ENCODE measurements around the gene SMIM9. TPM values are rescaled to one million over a fixed set of nuclear protein-coding genes. Genes with fewer than 3 reads are reported as not detected.

The SMIM9 gene
- total and polyA plus RNA-seq, 9 of the 15 experiments (the other 6 are each of a cell fraction or from before 2014, with no cell fraction given), result 0.08 TPM; not detected in 8

DNA sequence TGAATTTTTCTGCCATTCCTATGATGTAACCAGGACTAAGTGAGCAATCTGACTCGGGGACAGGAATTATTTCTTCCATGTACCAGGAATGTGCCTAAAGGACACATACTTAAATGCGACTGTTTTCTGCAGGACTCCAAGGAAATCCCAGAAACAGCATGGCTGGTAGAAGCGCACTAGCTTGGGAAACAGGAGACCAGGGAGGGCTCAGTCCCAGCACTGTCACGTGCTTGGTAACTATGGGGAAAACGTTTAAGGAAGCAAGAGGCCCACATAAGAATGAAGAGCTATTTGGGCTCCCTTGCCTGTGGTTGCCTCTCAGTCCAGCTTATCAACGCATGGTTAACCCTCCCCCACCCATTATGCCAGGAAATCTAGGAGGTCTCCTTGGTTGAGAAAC is 48.7 kb downstream of the SMIM9 start (continued):
- no peak for TF ChIP-seq SMARCC2 (IDR thresholded peaks at IDR 0.05; ENCODE audit: low read depth)
- TF ChIP-seq, protein P1, sequence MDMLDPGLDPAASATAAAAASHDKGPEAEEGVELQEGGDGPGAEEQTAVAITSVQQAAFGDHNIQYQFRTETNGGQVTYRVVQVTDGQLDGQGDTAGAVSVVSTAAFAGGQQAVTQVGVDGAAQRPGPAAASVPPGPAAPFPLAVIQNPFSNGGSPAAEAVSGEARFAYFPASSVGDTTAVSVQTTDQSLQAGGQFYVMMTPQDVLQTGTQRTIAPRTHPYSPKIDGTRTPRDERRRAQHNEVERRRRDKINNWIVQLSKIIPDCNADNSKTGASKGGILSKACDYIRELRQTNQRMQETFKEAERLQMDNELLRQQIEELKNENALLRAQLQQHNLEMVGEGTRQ (CRISPR knock-in tag; IDR thresholded peaks at IDR 0.05), result peak; percentile 55
- TF ChIP-seq CBFA2T2 (conservative IDR thresholded peaks at IDR 0.05), result no peak
- TF ChIP-seq ZBTB1 (CRISPR knock-in tag; IDR thresholded peaks at IDR 0.05; ENCODE audit: borderline replicate concordance, low read depth), result no peak
- TF ChIP-seq PHF21A (IDR thresholded peaks at IDR 0.05; ENCODE audit: borderline replicate concordance, low read depth), result no peak
- peak; percentile 71 for TF ChIP-seq BHLHE40 (IDR thresholded peaks at IDR 0.05; ENCODE audit: low read length)
- TF ChIP-seq ZNF23 (CRISPR knock-in tag; IDR thresholded peaks at IDR 0.05), result no peak
- TF ChIP-seq POLR2A (conservative IDR thresholded peaks at IDR 0.05), result peak; percentile 39
- TF ChIP-seq GABPB1 (CRISPR knock-in tag; IDR thresholded peaks at IDR 0.05), result no peak
- TF ChIP-seq, protein P2, sequence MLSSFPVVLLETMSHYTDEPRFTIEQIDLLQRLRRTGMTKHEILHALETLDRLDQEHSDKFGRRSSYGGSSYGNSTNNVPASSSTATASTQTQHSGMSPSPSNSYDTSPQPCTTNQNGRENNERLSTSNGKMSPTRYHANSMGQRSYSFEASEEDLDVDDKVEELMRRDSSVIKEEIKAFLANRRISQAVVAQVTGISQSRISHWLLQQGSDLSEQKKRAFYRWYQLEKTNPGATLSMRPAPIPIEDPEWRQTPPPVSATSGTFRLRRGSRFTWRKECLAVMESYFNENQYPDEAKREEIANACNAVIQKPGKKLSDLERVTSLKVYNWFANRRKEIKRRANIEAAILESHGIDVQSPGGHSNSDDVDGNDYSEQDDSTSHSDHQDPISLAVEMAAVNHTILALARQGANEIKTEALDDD (IDR thresholded peaks at IDR 0.05), result 0 out of 2 replicates have a peak, but pooled peaks have one; percentile 24
- no peak for TF ChIP-seq PHF8 (IDR thresholded peaks at IDR 0.05; ENCODE audit: borderline replicate concordance, low read length)
- TF ChIP-seq, protein P3, sequence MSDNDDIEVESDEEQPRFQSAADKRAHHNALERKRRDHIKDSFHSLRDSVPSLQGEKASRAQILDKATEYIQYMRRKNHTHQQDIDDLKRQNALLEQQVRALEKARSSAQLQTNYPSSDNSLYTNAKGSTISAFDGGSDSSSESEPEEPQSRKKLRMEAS (CRISPR knock-in tag; IDR thresholded peaks at IDR 0.05), result no peak
- no peak for TF ChIP-seq ATF1 (CRISPR knock-in tag; IDR thresholded peaks at IDR 0.05)
- peak; percentile 29; the same call in 1 of the 2 replicates for TF ChIP-seq ATF1 (tag; IDR thresholded peaks at IDR 0.05)
- TF ChIP-seq, protein P4, sequence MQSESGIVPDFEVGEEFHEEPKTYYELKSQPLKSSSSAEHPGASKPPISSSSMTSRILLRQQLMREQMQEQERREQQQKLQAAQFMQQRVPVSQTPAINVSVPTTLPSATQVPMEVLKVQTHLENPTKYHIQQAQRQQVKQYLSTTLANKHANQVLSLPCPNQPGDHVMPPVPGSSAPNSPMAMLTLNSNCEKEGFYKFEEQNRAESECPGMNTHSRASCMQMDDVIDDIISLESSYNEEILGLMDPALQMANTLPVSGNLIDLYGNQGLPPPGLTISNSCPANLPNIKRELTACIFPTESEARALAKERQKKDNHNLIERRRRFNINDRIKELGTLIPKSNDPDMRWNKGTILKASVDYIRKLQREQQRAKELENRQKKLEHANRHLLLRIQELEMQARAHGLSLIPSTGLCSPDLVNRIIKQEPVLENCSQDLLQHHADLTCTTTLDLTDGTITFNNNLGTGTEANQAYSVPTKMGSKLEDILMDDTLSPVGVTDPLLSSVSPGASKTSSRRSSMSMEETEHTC (IDR thresholded peaks at IDR 0.05), result no peak
- TF ChIP-seq CEBPG (CRISPR knock-in tag; IDR thresholded peaks at IDR 0.05), result no peak
- TF ChIP-seq CEBPG (tag; conservative IDR thresholded peaks at IDR 0.05 in 1 of 2, IDR thresholded peaks at IDR 0.05 in 1 of 2), result peak in 1 of 2 experiments; percentile 55; a peak in 2 of 4 replicates
- peak; percentile 58 for TF ChIP-seq RAD51 (IDR thresholded peaks at IDR 0.05; ENCODE audit: borderline replicate concordance, low read depth)
- TF ChIP-seq RFX5 (IDR thresholded peaks at IDR 0.05; ENCODE audit: low read depth, low read length), result no peak
- no peak; the same call in 1 of the 2 replicates for TF ChIP-seq ATF7 (IDR thresholded peaks at IDR 0.05)
- no peak for TF ChIP-seq NONO (IDR thresholded peaks at IDR 0.05; ENCODE audit: low read depth in 2 of 2, low read length in 1 of 2)
- TF ChIP-seq, protein P5, sequence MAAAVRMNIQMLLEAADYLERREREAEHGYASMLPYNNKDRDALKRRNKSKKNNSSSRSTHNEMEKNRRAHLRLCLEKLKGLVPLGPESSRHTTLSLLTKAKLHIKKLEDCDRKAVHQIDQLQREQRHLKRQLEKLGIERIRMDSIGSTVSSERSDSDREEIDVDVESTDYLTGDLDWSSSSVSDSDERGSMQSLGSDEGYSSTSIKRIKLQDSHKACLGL (CRISPR knock-in tag; IDR thresholded peaks at IDR 0.05; ENCODE audit: borderline replicate concordance, poor library complexity, severe bottlenecking), result no peak
- no peak for TF ChIP-seq MECOM (CRISPR knock-in tag; IDR thresholded peaks at IDR 0.05)
- TF ChIP-seq POLR2AphosphoS5 (IDR thresholded peaks at IDR 0.05; ENCODE audit: control insufficient read depth, insufficient read depth, low read depth, low read length), result peak; percentile 9; the same call in 1 of the 2 replicates
- TF ChIP-seq TBP (optimal IDR thresholded peaks at IDR 0.05; ENCODE audit: low read depth, low read length), result no peak
- TF ChIP-seq ZNF146 (CRISPR knock-in tag; IDR thresholded peaks at IDR 0.05; ENCODE audit: unreplicated experiment), result no peak
- TF ChIP-seq SIN3A (IDR thresholded peaks at IDR 0.05; ENCODE audit: borderline replicate concordance in 2 of 2, control insufficient read depth in 1 of 2, low read depth in 2 of 2, low read length in 2 of 2), result no peak

All from K562 (cell line).